ENCODE data around the gene LRATD1. TPM values are rescaled to one million over a fixed set of nuclear protein-coding genes. Genes with fewer than 3 reads are reported as not detected.
"Not testable (repeated sequence)": the region's sequence is repeated elsewhere in the genome, so short reads cannot be mapped to it uniquely, and the experiment has no call there.

Gene LRATD1
- total RNA-seq, 1 donor from 2014 or later: not detected

- no peaks in the 10 kb centered on the region for H3K27me3 Mint-ChIP-seq (ENCODE audit: insufficient read depth)
- H3K4me1 Mint-ChIP-seq (ENCODE audit: low read depth): no peaks in the 10 kb centered on the region
- no peak overlapping the region for H3K27ac Mint-ChIP-seq
- no peak overlapping the region for H3K4me3 Mint-ChIP-seq
- H3K9me3 Mint-ChIP-seq: no peaks in the 10 kb centered on the region
- intact Hi-C loops (cut with micrococcal nuclease): no loop called here
- H3K36me3 Mint-ChIP-seq (ENCODE audit: low read depth): no peaks in the 10 kb centered on the region
- DNase-seq (ENCODE audit: low spot score): no peak
Measured at GRCh38 chr2:14619441-14619840, 13.1 kb upstream of the LRATD1 start.

DNA sequence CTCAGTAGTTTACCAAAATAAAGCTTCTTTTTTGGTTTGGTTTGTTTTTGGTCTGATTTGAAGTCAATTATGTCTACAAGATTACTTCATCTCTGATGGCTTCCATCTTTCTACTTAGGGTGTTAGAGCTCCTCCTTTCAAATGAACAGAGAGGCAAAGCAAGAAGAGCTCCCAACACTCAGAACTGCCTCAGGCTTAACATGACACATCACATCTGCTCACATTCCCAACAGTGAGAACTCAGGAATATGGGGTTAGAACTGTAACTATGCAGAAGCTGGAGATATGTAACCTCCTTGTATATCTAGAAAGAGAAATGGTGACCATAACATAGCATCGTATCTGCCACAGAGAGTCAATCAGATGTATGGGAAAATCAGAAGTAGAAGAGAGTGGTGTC, 11.4 kb upstream of the LRATD1 start:
- Mint-ChIP-seq H3K4me3 (no peak overlapping the region), H3K9me3 (no peaks in the 10 kb centered on the region), H3K36me3 (ENCODE audit: low read depth) (no peaks in the 10 kb centered on the region), H3K27ac (no peak overlapping the region), H3K4me1 (ENCODE audit: low read depth) (no peaks in the 10 kb centered on the region), H3K27me3 (ENCODE audit: insufficient read depth) (no peaks in the 10 kb centered on the region)
- intact Hi-C loops (cut with micrococcal nuclease): no loop called here
- DNase-seq (ENCODE audit: low spot score): no peak

DNA sequence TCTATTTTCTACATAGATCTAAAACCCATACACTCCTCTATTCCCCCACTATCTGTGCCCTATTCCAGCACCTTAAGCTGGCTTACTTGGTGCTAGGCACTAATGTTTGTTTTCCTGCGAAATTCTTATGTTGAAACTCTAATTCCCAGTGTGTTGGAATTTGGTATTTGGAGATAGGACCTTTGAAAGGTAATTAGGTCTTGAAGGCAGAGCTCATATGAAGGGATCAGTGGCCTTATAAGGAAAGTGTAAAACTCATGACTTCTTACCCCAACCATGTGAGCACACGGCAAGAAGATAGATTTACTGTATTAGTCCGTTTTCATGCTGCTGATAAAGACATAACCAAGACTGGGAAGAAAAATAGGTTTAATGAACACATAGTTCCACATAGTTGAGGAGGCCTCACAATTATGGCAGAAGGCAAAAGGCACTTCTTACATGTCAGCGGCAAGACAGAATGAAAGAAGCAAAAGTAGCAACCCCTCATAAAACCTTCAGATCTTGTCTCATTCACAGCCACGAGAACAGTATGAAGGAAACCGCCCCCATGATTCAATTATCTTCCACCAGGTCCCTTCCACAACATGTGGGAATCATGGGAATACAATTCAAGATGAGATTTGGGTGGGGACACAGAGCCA, 10.5 kb upstream of the LRATD1 start:
- H3K27ac Mint-ChIP-seq: no peak overlapping the region
- DNase-seq (ENCODE audit: low spot score): no peak
- no peak overlapping the region for H3K4me3 Mint-ChIP-seq
- no peaks in the 10 kb centered on the region for H3K9me3 Mint-ChIP-seq
- H3K27me3 Mint-ChIP-seq (ENCODE audit: insufficient read depth): no peaks in the 10 kb centered on the region
- intact Hi-C loops (cut with micrococcal nuclease): no loop called here
- no peaks in the 10 kb centered on the region for H3K36me3 Mint-ChIP-seq (ENCODE audit: low read depth)
- H3K4me1 Mint-ChIP-seq (ENCODE audit: low read depth): no peaks in the 10 kb centered on the region

GRCh38 chr2:14622550-14622939, 10.0 kb upstream of the LRATD1 start:
- H3K27ac Mint-ChIP-seq; intact Hi-C loops (cut with micrococcal nuclease); H3K4me3 Mint-ChIP-seq; DNase-seq (ENCODE audit: low spot score); H3K36me3 Mint-ChIP-seq (ENCODE audit: low read depth); H3K27me3 Mint-ChIP-seq (ENCODE audit: insufficient read depth); H3K4me1 Mint-ChIP-seq (ENCODE audit: low read depth); H3K9me3 Mint-ChIP-seq: not testable (repeated sequence)

DNA sequence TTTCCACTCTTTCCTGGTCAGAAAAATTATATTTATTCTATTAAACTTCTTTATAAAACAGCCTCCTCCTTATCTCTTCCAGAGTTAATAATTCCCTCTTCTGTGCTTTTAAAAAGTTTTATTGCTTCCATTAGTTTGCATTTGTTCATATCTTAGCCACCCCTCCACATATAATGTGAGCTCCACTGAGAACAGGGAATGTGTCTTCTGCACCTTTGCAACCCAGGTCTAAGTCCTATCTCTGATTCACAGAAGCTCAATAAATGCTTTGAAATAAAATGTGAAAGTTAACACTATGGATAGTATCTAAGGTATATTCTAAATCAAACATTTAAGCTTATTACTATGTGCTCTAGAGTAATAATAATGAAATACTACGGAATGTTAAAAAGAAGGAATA, 9.3 kb upstream of the LRATD1 start:
- Mint-ChIP-seq H3K4me3 (no peak overlapping the region), H3K9me3 (no peaks in the 10 kb centered on the region), H3K27ac (no peak overlapping the region), H3K27me3 (ENCODE audit: insufficient read depth) (peaks cover 4% of the 10 kb centered on the region), H3K4me1 (ENCODE audit: low read depth) (no peaks in the 10 kb centered on the region), H3K36me3 (ENCODE audit: low read depth) (no peaks in the 10 kb centered on the region)
- DNase-seq (ENCODE audit: low spot score): no peak
- intact Hi-C loops (cut with micrococcal nuclease): no loop called here

GRCh38 chr2:14626873-14627272, 5.6 kb upstream of the LRATD1 start:
- no peaks in the 10 kb centered on the region for H3K36me3 Mint-ChIP-seq (ENCODE audit: low read depth)
- intact Hi-C loops (cut with micrococcal nuclease): no loop called here

DNA sequence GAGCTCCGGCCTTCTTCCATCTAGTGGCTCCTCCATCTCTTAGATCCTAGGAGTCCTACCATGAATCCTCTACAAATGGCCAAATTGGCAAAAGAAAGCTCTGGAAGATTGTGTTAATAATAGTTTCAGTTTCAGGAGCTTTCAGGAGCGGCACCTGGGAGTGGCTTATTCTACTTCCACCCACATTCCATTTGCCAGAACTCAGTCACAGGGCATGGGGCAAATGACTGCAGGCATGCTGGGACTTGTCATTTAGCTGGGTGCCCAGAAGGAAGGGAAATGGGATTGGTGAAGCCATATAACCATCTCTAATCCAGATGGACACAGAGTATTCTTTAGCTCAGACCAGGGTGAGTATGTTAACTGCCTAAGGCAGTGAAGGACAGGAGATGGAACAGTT, 3.6 kb upstream of the LRATD1 start:
- Mint-ChIP-seq H3K4me3 (no peak overlapping the region), H3K4me1 (ENCODE audit: low read depth) (peaks cover 5% of the 10 kb centered on the region), H3K36me3 (ENCODE audit: low read depth) (no peaks in the 10 kb centered on the region), H3K9me3 (no peaks in the 10 kb centered on the region), H3K27me3 (ENCODE audit: insufficient read depth) (peaks cover 25% of the 10 kb centered on the region), H3K27ac (no peak overlapping the region)
- intact Hi-C loops (cut with micrococcal nuclease): no loop called here
- no peak for DNase-seq (ENCODE audit: low spot score)

More at GRCh38 chr2:14626873-14627272, 5.6 kb upstream of the LRATD1 start:
- Mint-ChIP-seq H3K27me3 (ENCODE audit: insufficient read depth) (peaks cover 13% of the 10 kb centered on the region), H3K9me3 (no peaks in the 10 kb centered on the region), H3K27ac (no peak overlapping the region), H3K4me3 (no peak overlapping the region), H3K4me1 (ENCODE audit: low read depth) (no peaks in the 10 kb centered on the region)
- DNase-seq (ENCODE audit: low spot score): no peak

- Mint-ChIP-seq H3K36me3 (ENCODE audit: low read depth) (no peaks in the 10 kb centered on the region), H3K27ac (no peak overlapping the region), H3K4me3 (no peak overlapping the region), H3K4me1 (ENCODE audit: low read depth) (peaks cover 5% of the 10 kb centered on the region), H3K27me3 (ENCODE audit: insufficient read depth) (peaks cover 37% of the 10 kb centered on the region), H3K9me3 (no peaks in the 10 kb centered on the region)
- intact Hi-C loops (cut with micrococcal nuclease): no loop called here
- no peak for DNase-seq (ENCODE audit: low spot score)
Measured at GRCh38 chr2:14631406-14632040, 994 bp upstream of the LRATD1 start.

GRCh38 chr2:14633061-14633460, 544 bp downstream of the LRATD1 start:
- Mint-ChIP-seq H3K4me1 (ENCODE audit: low read depth) (peaks cover 5% of the 10 kb centered on the region), H3K9me3 (no peaks in the 10 kb centered on the region), H3K27ac (no peak overlapping the region), H3K27me3 (ENCODE audit: insufficient read depth) (peaks cover 41% of the 10 kb centered on the region), H3K36me3 (ENCODE audit: low read depth) (no peaks in the 10 kb centered on the region), H3K4me3 (no peak overlapping the region)
- intact Hi-C loops (cut with micrococcal nuclease): no loop called here
- no peak for DNase-seq (ENCODE audit: low spot score)

- H3K4me1 Mint-ChIP-seq (ENCODE audit: low read depth): peaks cover 5% of the 10 kb centered on the region
- no peak overlapping the region for H3K27ac Mint-ChIP-seq
- peaks cover 39% of the 10 kb centered on the region for H3K27me3 Mint-ChIP-seq (ENCODE audit: insufficient read depth)
- no peaks in the 10 kb centered on the region for H3K36me3 Mint-ChIP-seq (ENCODE audit: low read depth)
- intact Hi-C loops (cut with micrococcal nuclease): no loop called here
- no peak overlapping the region for H3K4me3 Mint-ChIP-seq
- no peaks in the 10 kb centered on the region for H3K9me3 Mint-ChIP-seq
- DNase-seq (ENCODE audit: low spot score): no peak
Measured at GRCh38 chr2:14633461-14634181, 1.1 kb downstream of the LRATD1 start.

DNA sequence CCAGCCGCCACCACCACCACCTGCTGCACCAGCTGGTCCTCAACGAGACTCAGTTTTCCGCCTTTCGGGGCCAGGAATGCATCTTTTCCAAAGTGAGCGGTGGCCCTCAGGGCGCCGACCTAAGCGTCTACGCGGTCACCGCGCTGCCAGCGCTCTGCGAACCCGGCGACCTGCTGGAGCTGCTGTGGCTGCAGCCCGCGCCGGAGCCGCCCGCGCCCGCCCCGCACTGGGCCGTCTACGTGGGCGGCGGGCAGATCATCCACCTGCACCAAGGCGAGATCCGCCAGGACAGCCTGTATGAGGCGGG, 1.6 kb downstream of the LRATD1 start:
- no peaks in the 10 kb centered on the region for H3K9me3 Mint-ChIP-seq
- intact Hi-C loops (cut with micrococcal nuclease): no loop called here

DNA sequence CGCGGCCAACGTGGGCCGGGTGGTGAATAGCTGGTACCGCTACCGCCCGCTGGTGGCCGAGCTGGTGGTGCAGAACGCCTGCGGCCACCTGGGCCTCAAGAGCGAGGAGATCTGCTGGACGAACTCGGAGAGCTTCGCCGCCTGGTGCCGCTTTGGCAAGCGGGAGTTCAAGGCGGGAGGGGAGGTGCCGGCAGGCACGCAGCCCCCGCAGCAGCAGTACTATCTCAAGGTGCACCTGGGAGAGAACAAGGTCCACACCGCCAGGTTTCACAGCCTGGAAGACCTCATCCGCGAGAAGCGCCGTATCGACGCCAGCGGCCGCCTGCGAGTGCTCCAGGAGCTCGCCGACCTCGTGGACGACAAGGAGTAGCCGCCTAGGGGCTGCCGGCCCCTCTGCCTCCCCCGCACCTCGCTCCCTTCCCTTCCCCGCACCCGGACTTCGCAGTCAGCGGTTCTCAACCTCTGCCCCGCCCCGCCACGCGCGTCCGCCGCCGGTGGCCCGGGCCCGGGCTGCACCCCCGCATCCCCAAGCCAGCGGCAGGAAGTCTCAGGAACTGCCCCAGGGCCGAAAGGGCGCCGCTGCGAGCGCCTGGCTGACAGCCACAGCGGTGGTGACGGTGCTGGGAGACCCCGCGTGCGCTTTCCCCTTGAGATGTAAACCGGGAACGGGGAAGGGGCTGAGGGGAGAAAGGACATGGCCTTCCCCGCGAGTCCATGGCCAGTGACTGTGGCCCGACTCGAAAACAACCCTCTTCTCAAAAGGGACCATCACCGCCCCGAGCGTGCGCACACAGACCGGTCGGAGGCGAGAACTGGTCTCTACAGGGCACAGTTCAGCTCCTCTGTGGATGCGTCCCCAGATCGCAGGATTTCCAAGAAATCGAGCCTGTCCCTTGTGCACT, 2.2 kb downstream of the LRATD1 start:
- intact Hi-C loops (cut with micrococcal nuclease): no loop called here
- peaks cover 39% of the 10 kb centered on the region for H3K27me3 Mint-ChIP-seq (ENCODE audit: insufficient read depth)
- DNase-seq (ENCODE audit: low spot score): no peak
- H3K36me3 Mint-ChIP-seq (ENCODE audit: low read depth): no peaks in the 10 kb centered on the region
- H3K9me3 Mint-ChIP-seq: no peaks in the 10 kb centered on the region
- H3K4me1 Mint-ChIP-seq (ENCODE audit: low read depth): peaks cover 5% of the 10 kb centered on the region
- H3K27ac Mint-ChIP-seq: no peak overlapping the region
- no peak overlapping the region for H3K4me3 Mint-ChIP-seq

More for the DNA sequence above, 1.6 kb downstream of the LRATD1 start:
- Mint-ChIP-seq H3K4me3 (no peak overlapping the region), H3K36me3 (ENCODE audit: low read depth) (no peaks in the 10 kb centered on the region), H3K4me1 (ENCODE audit: low read depth) (peaks cover 5% of the 10 kb centered on the region), H3K27ac (no peak overlapping the region), H3K27me3 (ENCODE audit: insufficient read depth) (peaks cover 39% of the 10 kb centered on the region)
- DNase-seq (ENCODE audit: low spot score): no peak
